HEK293 (cell line): ENCODE measurements around the gene FSD2.

ENCODE experiments used
- CTCF ChIA-PET: fragments of 350-600 bp; formaldehyde crosslinking; extraction: SDS; loops from one replicate; lab custom pipeline; 2021; ENCODE audit warnings: antibody characterized with exemption; lab: Yijun Ruan, JAX
- POLR2A ChIA-PET: fragments of 300-600 bp; formaldehyde crosslinking; extraction: SDS; loops from one replicate; lab custom pipeline; 2020; ENCODE audit warnings: antibody characterized with exemption, inconsistent platforms; lab: Yijun Ruan, JAX
- H3K27ac ChIP-seq: fragments of 200-500 bp; sonication (Bioruptor generic); 2 replicates; pipeline ENCODE4 v1.5.1; 2014; ENCODE audit warnings: low read depth, low read length, control low read depth, inconsistent platforms; ENCODE audit errors: extremely low read depth
- H3K36me3 ChIP-seq, 2 experiments: fragments of 200-500 bp in 1 of 2; sonication (Bioruptor generic) in 1 of 2; 1 replicate in 1 of 2; 2 replicates in 1 of 2; pipeline ENCODE4 v1.5.1; 2014 to 2017; ENCODE audit warnings: inconsistent platforms in 2 of 2, low read length in 2 of 2; ENCODE audit not compliant: control insufficient read depth in 2 of 2, insufficient read depth in 1 of 2
- H3K4me1 ChIP-seq: fragments of 200-500 bp; sonication (Bioruptor generic); 2 replicates; pipeline ENCODE4 v1.5.1; 2014; ENCODE audit warnings: mild to moderate bottlenecking, low read length, inconsistent platforms; ENCODE audit not compliant: control insufficient read depth, insufficient read depth
- H3K4me3 ChIP-seq: 2 replicates; pipeline ENCODE4 v1.5.1; 2011; ENCODE audit warnings: low read depth, mild to moderate bottlenecking, control low read depth, low read length, moderate library complexity
- H3K9me3 ChIP-seq: fragments of 200-500 bp; sonication (Bioruptor generic); 2 replicates; pipeline ENCODE4 v1.5.1; 2014; ENCODE audit warnings: low read depth, low read length, inconsistent platforms; ENCODE audit not compliant: control insufficient read depth, insufficient read depth
- MEIS1 ChIP-seq: sonication (generic); formaldehyde crosslinking; IDR thresholded peaks from 2 replicates; pipeline ENCODE4 v1.8.1; 2022; ENCODE audit warnings: missing genetic modification reagents, mild to moderate bottlenecking, borderline replicate concordance
- RBAK ChIP-seq: fragments of 450-650 bp; formaldehyde crosslinking; IDR thresholded peaks from 2 replicates; pipeline ENCODE4 v1.5.1; 2016; ENCODE audit warnings: missing biosample characterization, missing genetic modification characterization
- TCF7L2 ChIP-seq: IDR thresholded peaks from 2 replicates; pipeline ENCODE4 v1.6.1; 2011; ENCODE audit warnings: low read depth, mild to moderate bottlenecking, inconsistent platforms, low read length, moderate library complexity, borderline replicate concordance
- ZBTB48 ChIP-seq: fragments of 450-650 bp; formaldehyde crosslinking; IDR thresholded peaks from 2 replicates; pipeline ENCODE4 v1.5.1; 2016; ENCODE audit warnings: missing biosample characterization, missing genetic modification characterization
- ZEB2 ChIP-seq: fragments of 450-650 bp; formaldehyde crosslinking; IDR thresholded peaks from 2 replicates; pipeline ENCODE4 v1.5.1; 2016; ENCODE audit warnings: missing biosample characterization, missing genetic modification characterization
- ZNF114 ChIP-seq: fragments of 450-650 bp; formaldehyde crosslinking; IDR thresholded peaks from 2 replicates; pipeline ENCODE4 v1.5.0; 2017; ENCODE audit warnings: missing biosample characterization, missing genetic modification characterization
- ZNF146 ChIP-seq: fragments of 450-650 bp; formaldehyde crosslinking; IDR thresholded peaks from 2 replicates; pipeline ENCODE4 v1.5.1; 2016; ENCODE audit warnings: missing biosample characterization, missing genetic modification characterization
- ZNF19 ChIP-seq: fragments of 450-650 bp; formaldehyde crosslinking; IDR thresholded peaks from 2 replicates; pipeline ENCODE4; 2016; ENCODE audit warnings: missing biosample characterization, missing genetic modification characterization, low read depth
- ZNF302 ChIP-seq: fragments of 450-650 bp; formaldehyde crosslinking; IDR thresholded peaks from 2 replicates; pipeline ENCODE4 v1.5.1; 2016; ENCODE audit warnings: missing biosample characterization, missing genetic modification characterization, low read depth
- ZNF416 ChIP-seq: fragments of 450-650 bp; formaldehyde crosslinking; IDR thresholded peaks from 2 replicates; pipeline ENCODE4 v1.5.1; 2016; ENCODE audit warnings: missing biosample characterization, missing genetic modification characterization
- ZNF548 ChIP-seq: fragments of 450-650 bp; formaldehyde crosslinking; IDR thresholded peaks from 2 replicates; pipeline ENCODE4 v1.5.1; 2016; ENCODE audit warnings: missing biosample characterization, missing genetic modification characterization
- ZNF549 ChIP-seq: fragments of 450-650 bp; IDR thresholded peaks from 2 replicates; pipeline ENCODE4 v1.5.1; 2018; ENCODE audit warnings: missing biosample characterization, missing genetic modification characterization, mild to moderate bottlenecking, inconsistent platforms, moderate library complexity
- ZNF623 ChIP-seq: fragments of 450-650 bp; formaldehyde crosslinking; IDR thresholded peaks from 2 replicates; pipeline ENCODE4 v1.5.1; 2016; ENCODE audit warnings: missing biosample characterization, missing genetic modification characterization
- ZNF830 ChIP-seq: fragments of 450-650 bp; IDR thresholded peaks from 2 replicates; pipeline ENCODE4 v1.5.0; 2018; ENCODE audit warnings: missing biosample characterization, missing genetic modification characterization, low read depth, mild to moderate bottlenecking, moderate library complexity
- TF ChIP-seq, protein P1 (sequence below): fragments of 450-650 bp; formaldehyde crosslinking; IDR thresholded peaks from 2 replicates; pipeline ENCODE4 v1.5.1; 2016; ENCODE audit warnings: missing biosample characterization, missing genetic modification characterization
- TF ChIP-seq, protein P2 (sequence below): fragments of 450-650 bp; formaldehyde crosslinking; conservative IDR thresholded peaks from 2 replicates; pipeline ENCODE4 v1.5.1; 2016; ENCODE audit warnings: low read depth, missing biosample characterization, missing genetic modification characterization
- TF ChIP-seq, protein P3 (sequence below): fragments of 450-650 bp; formaldehyde crosslinking; IDR thresholded peaks from 2 replicates; pipeline ENCODE4; 2016; ENCODE audit warnings: missing biosample characterization, missing genetic modification characterization
- TF ChIP-seq, protein P4 (sequence below): fragments of 450-650 bp; formaldehyde crosslinking; IDR thresholded peaks from 2 replicates; pipeline ENCODE4 v1.5.1; 2017; ENCODE audit warnings: missing biosample characterization, missing genetic modification characterization
- TF ChIP-seq, protein P5 (sequence below): fragments of 450-650 bp; formaldehyde crosslinking; IDR thresholded peaks from 2 replicates; pipeline ENCODE4 v1.5.1; 2016; ENCODE audit warnings: missing biosample characterization, missing genetic modification characterization

The FSD2 gene

DNA sequence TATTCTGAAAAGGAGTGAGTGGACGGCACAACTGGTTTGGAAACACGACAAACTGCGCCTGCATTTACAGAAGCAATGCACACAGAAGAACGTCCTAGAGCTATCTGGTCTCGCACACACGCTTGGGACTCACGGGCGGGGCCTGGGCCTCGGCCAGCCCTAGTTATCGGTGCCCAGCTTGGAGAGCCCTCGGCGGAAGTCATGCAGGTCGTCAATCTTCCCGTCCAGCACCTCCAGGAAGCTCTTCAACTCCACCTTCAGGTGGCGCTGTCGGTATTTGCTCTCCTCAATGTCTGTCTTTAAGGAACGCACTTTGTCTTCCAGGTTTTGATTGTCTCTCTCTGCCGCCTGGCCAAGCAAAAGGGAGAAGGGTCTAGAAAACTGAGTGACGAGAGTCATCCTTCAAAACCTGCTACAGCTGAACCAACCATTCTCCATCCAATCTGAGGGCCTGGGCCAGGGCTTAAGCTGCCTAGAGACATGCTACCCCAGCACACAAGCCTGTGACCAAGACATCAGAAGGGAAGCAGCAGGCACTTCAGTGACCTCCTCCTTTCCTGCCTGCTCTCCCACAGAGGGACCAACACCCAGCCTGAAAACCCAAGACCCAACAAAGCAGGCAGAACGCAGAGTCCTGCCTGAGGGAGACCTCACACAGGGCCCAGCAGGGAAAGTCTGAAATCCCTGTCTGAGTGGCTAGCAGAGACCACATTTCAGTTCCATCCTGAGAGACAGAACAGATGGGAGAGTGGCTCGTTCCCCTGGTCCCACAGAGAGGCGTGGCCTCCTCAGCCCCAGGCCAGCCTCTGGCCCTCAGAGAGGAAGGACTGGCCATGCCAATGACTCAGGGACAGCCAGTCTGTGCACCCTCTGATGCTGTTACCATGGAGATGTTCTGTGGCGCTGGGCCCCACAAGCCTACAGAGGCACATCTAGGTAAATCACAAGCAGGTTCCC is 44.0 kb upstream of the FSD2 start (continued):
- TF ChIP-seq ZNF623 (tag by site-specific recombination) (no peak), ZNF549 (tag by site-specific recombination) (no peak), TCF7L2 (no peak)
- TF ChIP-seq, protein P1, sequence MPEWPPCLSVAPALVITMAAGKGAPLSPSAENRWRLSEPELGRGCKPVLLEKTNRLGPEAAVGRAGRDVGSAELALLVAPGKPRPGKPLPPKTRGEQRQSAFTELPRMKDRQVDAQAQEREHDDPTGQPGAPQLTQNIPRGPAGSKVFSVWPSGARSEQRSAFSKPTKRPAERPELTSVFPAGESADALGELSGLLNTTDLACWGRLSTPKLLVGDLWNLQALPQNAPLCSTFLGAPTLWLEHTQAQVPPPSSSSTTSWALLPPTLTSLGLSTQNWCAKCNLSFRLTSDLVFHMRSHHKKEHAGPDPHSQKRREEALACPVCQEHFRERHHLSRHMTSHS (tag by site-specific recombination), result no peak

DNA sequence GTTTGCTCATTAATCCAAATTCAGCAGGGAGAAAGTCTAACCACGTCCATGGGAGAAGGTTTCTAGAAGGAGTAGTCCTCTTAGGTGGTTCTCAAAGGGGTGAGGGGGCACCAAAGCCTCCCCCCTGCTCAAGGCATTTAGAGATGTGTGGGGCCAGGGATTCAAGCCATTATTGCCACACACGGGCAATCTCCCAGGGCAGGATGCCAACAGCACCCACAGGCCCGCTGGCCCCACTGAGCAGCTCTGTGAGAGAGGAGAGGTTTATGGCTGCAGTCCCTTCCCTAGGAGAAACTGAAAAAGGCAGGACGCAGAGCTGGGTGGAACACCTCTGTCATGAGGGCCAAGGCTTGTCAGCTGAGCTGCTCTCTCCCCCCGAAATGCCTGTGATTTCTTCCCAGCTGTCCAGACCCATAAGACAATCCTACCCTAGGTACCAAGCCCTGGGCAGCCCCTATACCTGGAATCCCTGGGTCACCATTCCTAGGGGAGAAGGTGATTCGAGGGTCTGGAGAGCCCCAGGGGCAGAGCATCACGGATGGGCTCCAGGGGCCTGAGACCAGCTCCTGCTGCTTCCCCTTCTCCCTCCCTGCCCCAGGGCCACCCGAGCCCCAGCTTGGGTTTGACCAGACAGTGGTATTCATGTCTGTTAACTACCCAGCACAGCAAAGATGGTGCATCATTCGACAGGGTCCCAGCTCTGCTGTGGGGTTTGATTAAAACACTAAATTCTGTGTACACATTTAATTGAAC is 42.5 kb upstream of the FSD2 start:
- Histone ChIP-seq H3K36me3 (peaks cover 5 to 60% of the 10 kb centered on the region in 2 experiments; a peak in 2 of 3 replicates), H3K4me1 (0 out of 2 replicates have a peak, but pooled peaks cover 2% of the 10 kb centered on the region), H3K27ac (no peak overlapping the region), H3K9me3 (no peaks in the 10 kb centered on the region), H3K4me3 (no peak overlapping the region)
- ChIA-PET CTCF (interaction anchor here (0.6 to 5.0 kb wide), 15 partner anchors 8 to 763 kb away, joined by 3 to 54 read pairs (median 5); partner anchors contain the start of gene RAMAC), POLR2A (interaction anchor here (1.9 to 2.3 kb wide), 2 partner anchors 137 to 154 kb away, joined by 5 read pairs; partner anchors contain the start of gene RAMAC)
- TF ChIP-seq ZNF19 (tag by site-specific recombination) (no peak), ZNF548 (tag by site-specific recombination) (no peak), RBAK (tag by site-specific recombination) (no peak), ZNF146 (tag by site-specific recombination) (no peak), MEIS1 (CRISPR knock-in tag) (no peak), ZBTB48 (tag by site-specific recombination) (no peak), ZNF416 (no peak), ZNF114 (tag by site-specific recombination) (no peak), ZEB2 (tag by site-specific recombination) (no peak), ZNF830 (tag by site-specific recombination) (no peak), ZNF302 (no peak)
- TF ChIP-seq, protein P2, sequence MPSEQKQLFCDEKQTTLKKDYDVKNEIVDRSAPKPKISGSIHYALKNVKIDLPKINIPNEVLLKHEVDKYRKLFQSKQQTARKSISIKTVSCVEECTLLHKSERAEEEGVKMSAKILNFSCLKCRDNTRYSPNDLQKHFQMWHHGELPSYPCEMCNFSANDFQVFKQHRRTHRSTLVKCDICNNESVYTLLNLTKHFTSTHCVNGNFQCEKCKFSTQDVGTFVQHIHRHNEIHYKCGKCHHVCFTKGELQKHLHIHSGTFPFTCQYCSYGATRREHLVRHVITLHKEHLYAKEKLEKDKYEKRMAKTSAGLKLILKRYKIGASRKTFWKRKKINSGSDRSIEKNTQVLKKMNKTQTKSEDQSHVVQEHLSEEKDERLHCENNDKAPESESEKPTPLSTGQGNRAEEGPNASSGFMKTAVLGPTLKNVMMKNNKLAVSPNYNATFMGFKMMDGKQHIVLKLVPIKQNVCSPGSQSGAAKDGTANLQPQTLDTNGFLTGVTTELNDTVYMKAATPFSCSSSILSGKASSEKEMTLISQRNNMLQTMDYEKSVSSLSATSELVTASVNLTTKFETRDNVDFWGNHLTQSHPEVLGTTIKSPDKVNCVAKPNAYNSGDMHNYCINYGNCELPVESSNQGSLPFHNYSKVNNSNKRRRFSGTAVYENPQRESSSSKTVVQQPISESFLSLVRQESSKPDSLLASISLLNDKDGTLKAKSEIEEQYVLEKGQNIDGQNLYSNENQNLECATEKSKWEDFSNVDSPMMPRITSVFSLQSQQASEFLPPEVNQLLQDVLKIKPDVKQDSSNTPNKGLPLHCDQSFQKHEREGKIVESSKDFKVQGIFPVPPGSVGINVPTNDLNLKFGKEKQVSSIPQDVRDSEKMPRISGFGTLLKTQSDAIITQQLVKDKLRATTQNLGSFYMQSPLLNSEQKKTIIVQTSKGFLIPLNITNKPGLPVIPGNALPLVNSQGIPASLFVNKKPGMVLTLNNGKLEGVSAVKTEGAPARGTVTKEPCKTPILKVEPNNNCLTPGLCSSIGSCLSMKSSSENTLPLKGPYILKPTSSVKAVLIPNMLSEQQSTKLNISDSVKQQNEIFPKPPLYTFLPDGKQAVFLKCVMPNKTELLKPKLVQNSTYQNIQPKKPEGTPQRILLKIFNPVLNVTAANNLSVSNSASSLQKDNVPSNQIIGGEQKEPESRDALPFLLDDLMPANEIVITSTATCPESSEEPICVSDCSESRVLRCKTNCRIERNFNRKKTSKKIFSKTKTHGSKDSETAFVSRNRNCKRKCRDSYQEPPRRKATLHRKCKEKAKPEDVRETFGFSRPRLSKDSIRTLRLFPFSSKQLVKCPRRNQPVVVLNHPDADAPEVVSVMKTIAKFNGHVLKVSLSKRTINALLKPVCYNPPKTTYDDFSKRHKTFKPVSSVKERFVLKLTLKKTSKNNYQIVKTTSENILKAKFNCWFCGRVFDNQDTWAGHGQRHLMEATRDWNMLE (tag by site-specific recombination), result no peak
- TF ChIP-seq, protein P3, sequence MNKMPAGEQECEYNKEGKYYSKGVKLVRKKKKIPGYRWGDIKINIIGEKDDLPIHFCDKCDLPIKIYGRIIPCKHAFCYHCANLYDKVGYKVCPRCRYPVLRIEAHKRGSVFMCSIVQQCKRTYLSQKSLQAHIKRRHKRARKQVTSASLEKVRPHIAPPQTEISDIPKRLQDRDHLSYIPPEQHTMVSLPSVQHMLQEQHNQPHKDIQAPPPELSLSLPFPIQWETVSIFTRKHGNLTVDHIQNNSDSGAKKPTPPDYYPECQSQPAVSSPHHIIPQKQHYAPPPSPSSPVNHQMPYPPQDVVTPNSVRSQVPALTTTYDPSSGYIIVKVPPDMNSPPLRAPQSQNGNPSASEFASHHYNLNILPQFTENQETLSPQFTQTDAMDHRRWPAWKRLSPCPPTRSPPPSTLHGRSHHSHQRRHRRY, result no peak
- TF ChIP-seq, protein P4, sequence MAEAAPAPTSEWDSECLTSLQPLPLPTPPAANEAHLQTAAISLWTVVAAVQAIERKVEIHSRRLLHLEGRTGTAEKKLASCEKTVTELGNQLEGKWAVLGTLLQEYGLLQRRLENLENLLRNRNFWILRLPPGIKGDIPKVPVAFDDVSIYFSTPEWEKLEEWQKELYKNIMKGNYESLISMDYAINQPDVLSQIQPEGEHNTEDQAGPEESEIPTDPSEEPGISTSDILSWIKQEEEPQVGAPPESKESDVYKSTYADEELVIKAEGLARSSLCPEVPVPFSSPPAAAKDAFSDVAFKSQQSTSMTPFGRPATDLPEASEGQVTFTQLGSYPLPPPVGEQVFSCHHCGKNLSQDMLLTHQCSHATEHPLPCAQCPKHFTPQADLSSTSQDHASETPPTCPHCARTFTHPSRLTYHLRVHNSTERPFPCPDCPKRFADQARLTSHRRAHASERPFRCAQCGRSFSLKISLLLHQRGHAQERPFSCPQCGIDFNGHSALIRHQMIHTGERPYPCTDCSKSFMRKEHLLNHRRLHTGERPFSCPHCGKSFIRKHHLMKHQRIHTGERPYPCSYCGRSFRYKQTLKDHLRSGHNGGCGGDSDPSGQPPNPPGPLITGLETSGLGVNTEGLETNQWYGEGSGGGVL (tag by site-specific recombination), result no peak
- TF ChIP-seq, protein P5, sequence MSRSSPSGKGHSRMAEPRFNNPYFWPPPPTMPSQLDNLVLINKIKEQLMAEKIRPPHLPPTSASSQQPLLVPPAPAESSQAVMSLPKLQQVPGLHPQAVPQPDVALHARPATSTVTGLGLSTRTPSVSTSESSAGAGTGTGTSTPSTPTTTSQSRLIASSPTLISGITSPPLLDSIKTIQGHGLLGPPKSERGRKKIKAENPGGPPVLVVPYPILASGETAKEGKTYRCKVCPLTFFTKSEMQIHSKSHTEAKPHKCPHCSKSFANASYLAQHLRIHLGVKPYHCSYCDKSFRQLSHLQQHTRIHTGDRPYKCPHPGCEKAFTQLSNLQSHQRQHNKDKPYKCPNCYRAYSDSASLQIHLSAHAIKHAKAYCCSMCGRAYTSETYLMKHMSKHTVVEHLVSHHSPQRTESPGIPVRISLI (tag by site-specific recombination), result no peak
- TF ChIP-seq, all 188 proteins: peak for 0
